ENCODE data around the gene C1QTNF5. TPM values are rescaled to one million over a fixed set of nuclear protein-coding genes. Genes with fewer than 3 reads are reported as not detected.
A peak's percentile ranks its signal among the peaks of the same experiment; 100 is the strongest.

Gene C1QTNF5
- total and polyA plus RNA-seq, 4 donors: 1.9 to 6.4 (median 3.3) TPM

DNA sequence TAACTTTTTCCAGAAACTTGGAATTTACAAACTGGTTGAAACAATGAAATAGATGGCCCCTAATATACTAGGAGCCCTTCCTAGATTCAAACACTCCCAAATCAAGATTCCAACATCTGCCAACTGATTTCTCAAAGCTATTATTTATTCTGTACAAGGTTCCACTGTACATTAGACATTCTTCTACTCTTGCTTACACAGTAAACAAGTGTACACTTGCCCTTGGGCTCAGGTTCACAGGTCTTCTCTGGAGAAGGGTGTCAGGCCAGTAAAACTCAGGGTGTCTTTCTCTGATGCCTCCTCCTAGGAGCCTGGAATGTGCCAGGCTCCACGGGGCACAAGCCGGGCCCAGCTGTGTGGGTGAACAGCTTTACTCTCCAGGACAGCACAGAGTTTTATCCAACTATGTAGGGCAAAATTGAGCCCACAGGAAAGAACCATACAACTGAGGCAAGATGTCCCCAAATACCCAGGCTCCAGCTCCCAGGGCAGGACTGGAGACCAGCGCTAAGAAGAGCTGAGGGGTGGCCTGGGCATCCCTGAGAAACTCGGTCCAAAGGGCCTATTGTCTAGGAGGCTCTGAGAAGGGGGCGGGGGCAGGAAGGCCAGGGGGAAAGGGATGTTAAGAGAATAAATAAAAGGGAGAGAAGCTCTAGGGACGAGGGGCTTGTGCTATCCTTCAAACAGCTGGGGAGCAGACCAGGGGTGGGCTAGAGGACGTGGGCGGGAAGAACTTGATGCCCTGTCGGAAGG is 14.6 kb upstream of the C1QTNF5 start:
- Histone ChIP-seq H3K27me3 (ENCODE audit: control insufficient read depth in 4 of 4, insufficient read depth in 4 of 4, low read length in 3 of 4) (no peaks in the 10 kb centered on the region), H3K36me3 (ENCODE audit: control insufficient read depth in 4 of 4, insufficient read depth in 3 of 4, low read depth in 1 of 4, low read length in 3 of 4) (peaks cover 0 to 19% (median 11%) of the 10 kb centered on the region in 4 donors), H3K27ac (ENCODE audit: low read depth in 1 of 2, low read length in 2 of 2) (no peak overlapping the region), H3K4me1 (ENCODE audit: control insufficient read depth in 4 of 4, insufficient read depth in 4 of 4, low read length in 3 of 4) (peaks cover 5 to 30% (median 14%) of the 10 kb centered on the region in 4 donors), H3K9me3 (ENCODE audit: control insufficient read depth in 4 of 4, low read length in 3 of 4) (no peaks in the 10 kb centered on the region), H3K4me3 (ENCODE audit: low read depth in 1 of 3, low read length in 3 of 3) (no peak overlapping the region), H3K9ac (ENCODE audit: low read depth in 1 of 2, low read length in 2 of 2) (no peak overlapping the region)
- no peak for TF ChIP-seq FOXA2 (IDR thresholded peaks at IDR 0.05)
- no peak for DNase-seq (ENCODE audit: low spot score)
- WGBS: 82% methylated on average over 9 of the region's 9 CpGs

- no peaks in the 10 kb centered on the region for H3K27me3 ChIP-seq (ENCODE audit: control insufficient read depth in 4 of 4, insufficient read depth in 4 of 4, low read length in 3 of 4)
- H3K9ac ChIP-seq (ENCODE audit: low read depth in 1 of 2, low read length in 2 of 2): no peak overlapping the region
- WGBS: 31% methylated on average over 4 of the region's 4 CpGs
- no peak overlapping the region for H3K4me3 ChIP-seq (ENCODE audit: low read depth in 1 of 3, low read length in 3 of 3)
- no peak overlapping the region for H3K27ac ChIP-seq (ENCODE audit: low read depth in 1 of 2, low read length in 2 of 2)
- H3K4me1 ChIP-seq (ENCODE audit: control insufficient read depth in 4 of 4, insufficient read depth in 4 of 4, low read length in 3 of 4): peaks cover 5 to 24% (median 14%) of the 10 kb centered on the region in 4 donors
- no peaks in the 10 kb centered on the region for H3K9me3 ChIP-seq (ENCODE audit: control insufficient read depth in 4 of 4, low read length in 3 of 4)
- H3K36me3 ChIP-seq (ENCODE audit: control insufficient read depth in 4 of 4, insufficient read depth in 3 of 4, low read depth in 1 of 4, low read length in 3 of 4): peaks cover 0 to 5% (median 1%) of the 10 kb centered on the region in 4 donors
- TF ChIP-seq, protein P1, sequence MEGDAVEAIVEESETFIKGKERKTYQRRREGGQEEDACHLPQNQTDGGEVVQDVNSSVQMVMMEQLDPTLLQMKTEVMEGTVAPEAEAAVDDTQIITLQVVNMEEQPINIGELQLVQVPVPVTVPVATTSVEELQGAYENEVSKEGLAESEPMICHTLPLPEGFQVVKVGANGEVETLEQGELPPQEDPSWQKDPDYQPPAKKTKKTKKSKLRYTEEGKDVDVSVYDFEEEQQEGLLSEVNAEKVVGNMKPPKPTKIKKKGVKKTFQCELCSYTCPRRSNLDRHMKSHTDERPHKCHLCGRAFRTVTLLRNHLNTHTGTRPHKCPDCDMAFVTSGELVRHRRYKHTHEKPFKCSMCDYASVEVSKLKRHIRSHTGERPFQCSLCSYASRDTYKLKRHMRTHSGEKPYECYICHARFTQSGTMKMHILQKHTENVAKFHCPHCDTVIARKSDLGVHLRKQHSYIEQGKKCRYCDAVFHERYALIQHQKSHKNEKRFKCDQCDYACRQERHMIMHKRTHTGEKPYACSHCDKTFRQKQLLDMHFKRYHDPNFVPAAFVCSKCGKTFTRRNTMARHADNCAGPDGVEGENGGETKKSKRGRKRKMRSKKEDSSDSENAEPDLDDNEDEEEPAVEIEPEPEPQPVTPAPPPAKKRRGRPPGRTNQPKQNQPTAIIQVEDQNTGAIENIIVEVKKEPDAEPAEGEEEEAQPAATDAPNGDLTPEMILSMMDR (IDR thresholded peaks at IDR 0.05; ENCODE audit: low read depth, low read length, missing input control): no peak
- TF ChIP-seq HNF4A (conservative IDR thresholded peaks at IDR 0.05) (no peak), SP1 (IDR thresholded peaks at IDR 0.05) (peak; percentile 16), GABPA (IDR thresholded peaks at IDR 0.05 in 1 of 2, conservative IDR thresholded peaks at IDR 0.05 in 1 of 2) (no peak), FOXA2 (IDR thresholded peaks at IDR 0.05) (no peak), TAF1 (conservative IDR thresholded peaks at IDR 0.05) (no peak), RAD21 (IDR thresholded peaks at IDR 0.05) (peak in 1 of 2 donors; percentile 15), EGR1 (IDR thresholded peaks at IDR 0.05; ENCODE audit: low read depth in 2 of 2) (no peak), HNF4G (IDR thresholded peaks at IDR 0.05) (no peak), FOXA1 (IDR thresholded peaks at IDR 0.05) (no peak)
- TF ChIP-seq, protein P2, sequence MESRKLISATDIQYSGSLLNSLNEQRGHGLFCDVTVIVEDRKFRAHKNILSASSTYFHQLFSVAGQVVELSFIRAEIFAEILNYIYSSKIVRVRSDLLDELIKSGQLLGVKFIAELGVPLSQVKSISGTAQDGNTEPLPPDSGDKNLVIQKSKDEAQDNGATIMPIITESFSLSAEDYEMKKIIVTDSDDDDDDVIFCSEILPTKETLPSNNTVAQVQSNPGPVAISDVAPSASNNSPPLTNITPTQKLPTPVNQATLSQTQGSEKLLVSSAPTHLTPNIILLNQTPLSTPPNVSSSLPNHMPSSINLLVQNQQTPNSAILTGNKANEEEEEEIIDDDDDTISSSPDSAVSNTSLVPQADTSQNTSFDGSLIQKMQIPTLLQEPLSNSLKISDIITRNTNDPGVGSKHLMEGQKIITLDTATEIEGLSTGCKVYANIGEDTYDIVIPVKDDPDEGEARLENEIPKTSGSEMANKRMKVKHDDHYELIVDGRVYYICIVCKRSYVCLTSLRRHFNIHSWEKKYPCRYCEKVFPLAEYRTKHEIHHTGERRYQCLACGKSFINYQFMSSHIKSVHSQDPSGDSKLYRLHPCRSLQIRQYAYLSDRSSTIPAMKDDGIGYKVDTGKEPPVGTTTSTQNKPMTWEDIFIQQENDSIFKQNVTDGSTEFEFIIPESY (IDR thresholded peaks at IDR 0.05): no peak
- TF ChIP-seq, protein P3, sequence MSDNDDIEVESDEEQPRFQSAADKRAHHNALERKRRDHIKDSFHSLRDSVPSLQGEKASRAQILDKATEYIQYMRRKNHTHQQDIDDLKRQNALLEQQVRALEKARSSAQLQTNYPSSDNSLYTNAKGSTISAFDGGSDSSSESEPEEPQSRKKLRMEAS (IDR thresholded peaks at IDR 0.05): no peak
- TF ChIP-seq, protein P4, sequence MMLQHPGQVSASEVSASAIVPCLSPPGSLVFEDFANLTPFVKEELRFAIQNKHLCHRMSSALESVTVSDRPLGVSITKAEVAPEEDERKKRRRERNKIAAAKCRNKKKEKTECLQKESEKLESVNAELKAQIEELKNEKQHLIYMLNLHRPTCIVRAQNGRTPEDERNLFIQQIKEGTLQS (IDR thresholded peaks at IDR 0.05): no peak
- DNase-seq (ENCODE audit: low spot score): no peak
Measured at GRCh38 chr11:119352857-119353260, 12.2 kb upstream of the C1QTNF5 start.

DNA sequence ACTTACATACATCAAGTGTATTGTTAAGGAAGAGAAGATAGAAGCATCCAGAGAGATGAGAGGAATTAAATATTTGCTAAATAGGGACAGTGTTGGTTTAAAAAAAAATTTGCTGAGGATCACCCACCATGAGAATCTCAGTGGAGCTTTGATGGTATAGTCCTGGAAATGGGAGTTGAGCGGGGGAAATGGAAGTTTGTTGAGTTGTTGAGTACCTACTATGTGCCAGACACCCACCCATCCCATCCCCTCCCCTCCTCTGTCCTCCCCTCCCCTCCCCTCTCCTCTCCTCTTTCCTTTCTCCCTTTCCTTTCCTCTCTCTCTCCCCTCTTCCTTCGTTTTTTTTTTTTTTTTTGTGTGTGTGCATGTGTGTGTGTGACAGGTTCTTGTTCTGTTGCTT is 10.5 kb upstream of the C1QTNF5 start:
- peaks cover 1 to 19% (median 12%) of the 10 kb centered on the region in 4 donors for H3K4me1 ChIP-seq (ENCODE audit: control insufficient read depth in 4 of 4, insufficient read depth in 4 of 4, low read length in 3 of 4)
- no peaks in the 10 kb centered on the region for H3K27me3 ChIP-seq (ENCODE audit: control insufficient read depth in 4 of 4, insufficient read depth in 4 of 4, low read length in 3 of 4)
- no peak overlapping the region for H3K9ac ChIP-seq (ENCODE audit: low read depth in 1 of 2, low read length in 2 of 2)
- DNase-seq (ENCODE audit: low spot score): no peak
- WGBS: 46% methylated on average over 2 of the region's 2 CpGs
- no peak overlapping the region for H3K27ac ChIP-seq (ENCODE audit: low read depth in 1 of 2, low read length in 2 of 2)
- H3K36me3 ChIP-seq (ENCODE audit: control insufficient read depth in 4 of 4, insufficient read depth in 3 of 4, low read depth in 1 of 4, low read length in 3 of 4): no peaks in the 10 kb centered on the region
- H3K9me3 ChIP-seq (ENCODE audit: control insufficient read depth in 4 of 4, low read length in 3 of 4): no peaks in the 10 kb centered on the region
- H3K4me3 ChIP-seq (ENCODE audit: low read depth in 1 of 3, low read length in 3 of 3): no peak overlapping the region
- TF ChIP-seq, protein P2 (IDR thresholded peaks at IDR 0.05): no peak
- TF ChIP-seq EGR1 (IDR thresholded peaks at IDR 0.05; ENCODE audit: low read depth in 2 of 2) (no peak), TAF1 (conservative IDR thresholded peaks at IDR 0.05) (no peak), REST (IDR thresholded peaks at IDR 0.05) (no peak), JUND (IDR thresholded peaks at IDR 0.05) (no peak), HNF4G (IDR thresholded peaks at IDR 0.05) (no peak), RAD21 (IDR thresholded peaks at IDR 0.05) (no peak), FOXA1 (IDR thresholded peaks at IDR 0.05) (no peak), HNF4A (conservative IDR thresholded peaks at IDR 0.05) (no peak)
- TF ChIP-seq, protein P4 (IDR thresholded peaks at IDR 0.05): no peak
